GM19467 (cell line): ENCODE data around the gene TCEA2.
"Not testable (repeated sequence)": the region's sequence is repeated elsewhere in the genome, so short reads cannot be mapped to it uniquely, and the experiment has no call there.

Source experiments
- ATAC-seq: cut with Tn5 transposase; IDR thresholded peaks from one replicate; pipeline ENCODE4 v1.9.1; 2021; ENCODE audit warnings: mild to moderate bottlenecking, moderate library complexity; ENCODE audit not compliant: unreplicated experiment

Gene TCEA2

GRCh38 chr20:64076061-64076997, 13.3 kb downstream of the TCEA2 start:
- no peak for ATAC-seq

GRCh38 chr20:64077094-64077493, 14.1 kb downstream of the TCEA2 start:
- ATAC-seq: no peak

- no peak for ATAC-seq
Measured at GRCh38 chr20:64077541-64077875, 14.5 kb downstream of the TCEA2 start.

- no peak for ATAC-seq
Measured at GRCh38 chr20:64077876-64078551, 15.0 kb downstream of the TCEA2 start.

GRCh38 chr20:64078934-64079272, 15.9 kb downstream of the TCEA2 start:
- no peak for ATAC-seq

- ATAC-seq: peak; percentile 35
Measured at GRCh38 chr20:64079273-64080012, 16.4 kb downstream of the TCEA2 start, which contains the start of gene RGS19. Gene RGS19 (minus strand): TSS chr20:64079518. CDS start chr20:64076886, 2,632 bp downstream.

GRCh38 chr20:64080013-64080812, 17.2 kb downstream of the TCEA2 start, which contains the start of gene OPRL1:
Gene OPRL1 (plus strand): TSS chr20:64080082. CDS start chr20:64092721, 12,639 bp downstream.
- no peak for ATAC-seq

GRCh38 chr20:64080813-64081623, 18.0 kb downstream of the TCEA2 start:
- no peak for ATAC-seq

- ATAC-seq: no peak
Measured at GRCh38 chr20:64081624-64081964, 18.6 kb downstream of the TCEA2 start.

- no peak for ATAC-seq
Measured at GRCh38 chr20:64082126-64082731, 19.2 kb downstream of the TCEA2 start.

GRCh38 chr20:64082820-64083377, 19.9 kb downstream of the TCEA2 start:
- ATAC-seq: no peak

GRCh38 chr20:64083378-64083803, 20.4 kb downstream of the TCEA2 start:
- no peak for ATAC-seq

- no peak for ATAC-seq
Measured at GRCh38 chr20:64083804-64084684, 21.0 kb downstream of the TCEA2 start, which contains the start of gene LKAAEAR1. Gene LKAAEAR1 (minus strand): TSS chr20:64084398. CDS start chr20:64084219, 179 bp downstream.

GRCh38 chr20:64084685-64085152, 21.7 kb downstream of the TCEA2 start:
- no peak for ATAC-seq

GRCh38 chr20:64086801-64087200, 23.8 kb downstream of the TCEA2 start:
- ATAC-seq: no peak

GRCh38 chr20:64087226-64087825, 24.3 kb downstream of the TCEA2 start:
- not testable (repeated sequence) for ATAC-seq

GRCh38 chr20:64088586-64088985, 25.6 kb downstream of the TCEA2 start:
- ATAC-seq: not testable (repeated sequence)
